Cardiac muscle cell (in vitro differentiated cells and primary cell): ENCODE data around the gene ABRACL. TPM values are rescaled to one million over a fixed set of nuclear protein-coding genes. Genes with fewer than 3 reads are reported as not detected.

ENCODE experiments used
- DNase-seq, 2 donors: peaks; one replicate each; pipeline versions ENCODE4 v3.0.0 to v3.0.0-alpha.2; 2010 to 2017; ENCODE audit warnings: low read depth in 1 of 2, low spot score in 1 of 2
- H3K27ac ChIP-seq: fragments of 200-600 bp; sonication (generic); 2 replicates; pipeline ENCODE4 v1.5.1; 2016
- H3K27me3 ChIP-seq: fragments of 200-600 bp; sonication (generic); 2 replicates; pipeline ENCODE4 v1.6.0; 2016; ENCODE audit warnings: control low read depth
- H3K36me3 ChIP-seq: fragments of 200-600 bp; sonication (generic); 2 replicates; pipeline ENCODE4 v1.5.1; 2016; ENCODE audit warnings: control low read depth
- H3K4me1 ChIP-seq: fragments of 200-600 bp; sonication (generic); 2 replicates; pipeline ENCODE4 v1.8.1; 2017; ENCODE audit warnings: low read depth, mild to moderate bottlenecking, mixed run types
- H3K4me3 ChIP-seq: fragments of 200-600 bp; sonication (generic); 2 replicates; pipeline ENCODE4 v1.5.1; 2016; ENCODE audit warnings: mild to moderate bottlenecking
- H3K9me3 ChIP-seq: fragments of 200-600 bp; sonication (generic); 2 replicates; pipeline ENCODE4 v1.5.1; 2017; ENCODE audit warnings: low read depth, mild to moderate bottlenecking, control low read depth
- polyA plus RNA-seq: library from polyadenylated mRNA; unstranded; fragments of >200 nt; fragmentation: Nextera tagmentation; extraction: Ambion mirVana; gene quantifications from 2 replicates; pipeline ENCODE4 v1.2.1, GENCODE V29; 2016
- total RNA-seq: library from RNA; depleted of rRNA; stranded (reverse); fragments of >200 nt; gene quantifications from 2 replicates; pipeline ENCODE4 v1.2.3, GENCODE V29; 2016
- TF ChIP-seq, protein P1 (sequence below): IDR thresholded peaks from 2 replicates; pipeline ENCODE4 v1.5.1; 2012; ENCODE audit warnings: low read depth, mild to moderate bottlenecking, low read length

The ABRACL gene
- total and polyA plus RNA-seq, 2 experiments from 2014 or later: 9.8 to 37.8 TPM

GRCh38 chr6:139007428-139007827 lies 21.1 kb upstream of the ABRACL start:
- H3K36me3 ChIP-seq: no peaks in the 10 kb centered on the region
- H3K27me3 ChIP-seq: no peaks in the 10 kb centered on the region
- no peaks in the 10 kb centered on the region for H3K9me3 ChIP-seq

GRCh38 chr6:139008117-139008516 lies 20.4 kb upstream of the ABRACL start:
- H3K9me3 ChIP-seq: no peaks in the 10 kb centered on the region
- H3K27ac ChIP-seq: no peak overlapping the region
- no peaks in the 10 kb centered on the region for H3K4me1 ChIP-seq
- no peak for DNase-seq
- H3K36me3 ChIP-seq: no peaks in the 10 kb centered on the region
- H3K27me3 ChIP-seq: no peaks in the 10 kb centered on the region
- TF ChIP-seq, protein P1, sequence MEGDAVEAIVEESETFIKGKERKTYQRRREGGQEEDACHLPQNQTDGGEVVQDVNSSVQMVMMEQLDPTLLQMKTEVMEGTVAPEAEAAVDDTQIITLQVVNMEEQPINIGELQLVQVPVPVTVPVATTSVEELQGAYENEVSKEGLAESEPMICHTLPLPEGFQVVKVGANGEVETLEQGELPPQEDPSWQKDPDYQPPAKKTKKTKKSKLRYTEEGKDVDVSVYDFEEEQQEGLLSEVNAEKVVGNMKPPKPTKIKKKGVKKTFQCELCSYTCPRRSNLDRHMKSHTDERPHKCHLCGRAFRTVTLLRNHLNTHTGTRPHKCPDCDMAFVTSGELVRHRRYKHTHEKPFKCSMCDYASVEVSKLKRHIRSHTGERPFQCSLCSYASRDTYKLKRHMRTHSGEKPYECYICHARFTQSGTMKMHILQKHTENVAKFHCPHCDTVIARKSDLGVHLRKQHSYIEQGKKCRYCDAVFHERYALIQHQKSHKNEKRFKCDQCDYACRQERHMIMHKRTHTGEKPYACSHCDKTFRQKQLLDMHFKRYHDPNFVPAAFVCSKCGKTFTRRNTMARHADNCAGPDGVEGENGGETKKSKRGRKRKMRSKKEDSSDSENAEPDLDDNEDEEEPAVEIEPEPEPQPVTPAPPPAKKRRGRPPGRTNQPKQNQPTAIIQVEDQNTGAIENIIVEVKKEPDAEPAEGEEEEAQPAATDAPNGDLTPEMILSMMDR: no peak
- H3K4me3 ChIP-seq: no peak overlapping the region

More at GRCh38 chr6:139007428-139007827, 21.1 kb upstream of the ABRACL start:
- Histone ChIP-seq H3K27ac (no peak overlapping the region), H3K4me3 (no peak overlapping the region), H3K4me1 (no peaks in the 10 kb centered on the region)
- no peak for DNase-seq
- TF ChIP-seq, protein P1: no peak

DNA sequence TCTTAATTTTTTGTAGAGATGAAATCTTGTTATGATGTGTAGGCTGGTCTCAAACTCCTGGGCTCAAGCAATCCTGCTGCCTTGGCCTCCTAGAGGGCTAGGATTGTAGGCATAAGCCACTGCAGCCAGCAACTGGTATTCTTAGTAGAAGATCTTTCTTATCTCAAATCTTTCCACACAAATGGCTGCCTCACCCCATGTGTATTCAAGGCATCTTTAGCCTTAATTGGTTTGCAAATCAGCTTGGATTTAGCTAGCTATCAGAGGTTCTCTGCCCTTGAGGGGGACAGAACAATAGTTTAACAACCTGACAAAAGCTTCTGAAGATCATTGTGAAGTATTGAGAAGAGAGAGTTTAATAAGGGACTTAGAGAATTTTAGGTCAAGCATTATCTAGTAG lies 17.9 kb upstream of the ABRACL start:
- Histone ChIP-seq H3K9me3 (no peaks in the 10 kb centered on the region), H3K36me3 (no peaks in the 10 kb centered on the region), H3K4me1 (no peaks in the 10 kb centered on the region), H3K27me3 (no peaks in the 10 kb centered on the region), H3K27ac (no peak overlapping the region), H3K4me3 (no peak overlapping the region)
- TF ChIP-seq, protein P1: no peak
- no peak for DNase-seq

DNA sequence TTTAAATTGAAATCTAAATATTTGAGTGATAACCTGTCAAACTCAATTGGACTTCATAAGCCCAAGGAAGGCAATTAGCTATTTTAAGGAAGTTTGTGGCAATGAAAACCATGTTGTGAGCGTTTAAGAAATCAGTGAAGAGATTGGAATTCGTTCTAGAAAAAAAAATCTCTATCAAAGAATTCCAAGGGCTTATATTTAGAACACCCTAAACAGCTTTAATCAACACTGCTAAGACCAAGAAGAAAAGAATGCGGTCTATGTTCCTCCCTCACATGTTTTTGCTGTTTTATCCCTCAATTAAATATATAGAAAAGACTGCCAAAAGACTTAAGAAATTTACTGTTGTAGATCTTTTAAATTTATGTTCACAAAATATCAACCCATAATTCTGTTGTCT lies 16.6 kb upstream of the ABRACL start:
- Histone ChIP-seq H3K4me3 (no peak overlapping the region), H3K27me3 (no peaks in the 10 kb centered on the region)
- no peak for DNase-seq

GRCh38 chr6:139013185-139013800 lies 15.3 kb upstream of the ABRACL start:
- no peaks in the 10 kb centered on the region for H3K9me3 ChIP-seq
- H3K4me3 ChIP-seq: no peak overlapping the region
- H3K27ac ChIP-seq: no peak overlapping the region
- no peaks in the 10 kb centered on the region for H3K36me3 ChIP-seq
- H3K27me3 ChIP-seq: no peaks in the 10 kb centered on the region
- no peak for DNase-seq
- TF ChIP-seq, protein P1: no peak
- no peaks in the 10 kb centered on the region for H3K4me1 ChIP-seq

More for the DNA sequence above, 16.6 kb upstream of the ABRACL start:
- TF ChIP-seq, protein P1: no peak
- H3K9me3 ChIP-seq: no peaks in the 10 kb centered on the region
- H3K36me3 ChIP-seq: no peaks in the 10 kb centered on the region
- no peaks in the 10 kb centered on the region for H3K4me1 ChIP-seq
- no peak overlapping the region for H3K27ac ChIP-seq
